ENCODE measurements around the gene AUNIP. TPM values are rescaled to one million over a fixed set of nuclear protein-coding genes. Genes with fewer than 3 reads are reported as not detected.

The AUNIP gene
- total RNA-seq, 1 experiment from 2014 or later = 22.2 TPM

DNA sequence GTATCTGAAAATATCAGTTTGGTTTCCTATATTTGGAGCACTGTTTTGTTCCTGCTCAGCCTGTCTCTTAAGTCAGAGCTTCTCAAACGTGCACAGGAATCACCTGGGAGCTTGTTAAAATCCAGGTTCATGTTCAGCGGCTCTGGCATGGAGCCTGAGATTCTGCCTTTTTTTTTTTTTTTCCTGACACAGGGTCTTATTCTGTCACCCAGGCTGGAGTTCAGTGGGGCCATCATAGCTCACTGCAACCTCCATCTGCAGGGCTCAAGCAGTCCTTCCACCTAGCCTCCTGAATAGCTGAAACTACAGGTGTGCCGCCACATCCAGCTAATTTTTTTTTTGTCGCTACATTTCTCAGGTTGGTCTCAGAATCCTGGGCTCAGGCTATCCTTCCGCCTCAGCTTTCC is 71.5 kb downstream of the AUNIP start:
- no peaks in the 10 kb centered on the region for H3K9me3 Mint-ChIP-seq
- Histone ChIP-seq H3K79me1 (ENCODE audit: insufficient read depth, low read depth, low read length, poor library complexity, severe bottlenecking) (no peaks in the 10 kb centered on the region), H4K8ac (replicated peaks; ENCODE audit: insufficient read length, low read depth, low read length) (no peak overlapping the region), H3K4me1 (ENCODE audit: insufficient read depth, low read length) (no peaks in the 10 kb centered on the region), H2BK120ac (ENCODE audit: low read depth, low read length, poor library complexity, severe bottlenecking) (no peak overlapping the region), H3K27ac (ENCODE audit: insufficient read length, low read depth, low read length) (no peak overlapping the region), H4K5ac (ENCODE audit: insufficient read length, low read depth, low read length) (no peak overlapping the region), H2BK15ac (ENCODE audit: low read depth, low read length) (no peak overlapping the region), H3K9ac (ENCODE audit: extremely low read depth, insufficient read length, low read length) (no peak overlapping the region), H2BK20ac (ENCODE audit: low read depth, low read length, poor library complexity, severe bottlenecking) (no peak overlapping the region), H3K79me2 (ENCODE audit: insufficient read depth, low read length) (no peaks in the 10 kb centered on the region), H3K56ac (ENCODE audit: insufficient read length, low read depth, low read length) (no peak overlapping the region), H3T11ph (ENCODE audit: low read length) (no peak overlapping the region), H4K20me1 (ENCODE audit: control insufficient read depth, insufficient read depth, insufficient read length) (no peaks in the 10 kb centered on the region), H3K4me2 (ENCODE audit: insufficient read depth, insufficient read length, low read length) (no peak overlapping the region), H3K23me2 (ENCODE audit: insufficient read length, low read depth, low read length, poor library complexity, severe bottlenecking) (no peaks in the 10 kb centered on the region), H2AFZ (ENCODE audit: low read length) (no peak overlapping the region), H2BK12ac (ENCODE audit: insufficient read length, low read depth, low read length) (no peak overlapping the region), H3K14ac (ENCODE audit: insufficient read depth, low read length) (no peak overlapping the region; the same call in 1 of the 2 replicates), H3K27me3 (ENCODE audit: insufficient read depth, low read length) (no peaks in the 10 kb centered on the region), H3K4ac (ENCODE audit: low read depth, low read length) (no peak overlapping the region), H3K23ac (ENCODE audit: insufficient read length, low read depth, low read length) (no peak overlapping the region), H2AK5ac (ENCODE audit: insufficient read length, low read length) (no peak overlapping the region), H3K9me3 (ENCODE audit: control insufficient read depth, low read depth, low read length) (no peaks in the 10 kb centered on the region), H4K91ac (ENCODE audit: insufficient read length, low read depth, low read length) (no peak overlapping the region), H2BK5ac (ENCODE audit: insufficient read length, low read length) (no peak overlapping the region), H3K18ac (ENCODE audit: insufficient read length, low read depth, low read length) (no peak overlapping the region)
- TF ChIP-seq, protein P1, sequence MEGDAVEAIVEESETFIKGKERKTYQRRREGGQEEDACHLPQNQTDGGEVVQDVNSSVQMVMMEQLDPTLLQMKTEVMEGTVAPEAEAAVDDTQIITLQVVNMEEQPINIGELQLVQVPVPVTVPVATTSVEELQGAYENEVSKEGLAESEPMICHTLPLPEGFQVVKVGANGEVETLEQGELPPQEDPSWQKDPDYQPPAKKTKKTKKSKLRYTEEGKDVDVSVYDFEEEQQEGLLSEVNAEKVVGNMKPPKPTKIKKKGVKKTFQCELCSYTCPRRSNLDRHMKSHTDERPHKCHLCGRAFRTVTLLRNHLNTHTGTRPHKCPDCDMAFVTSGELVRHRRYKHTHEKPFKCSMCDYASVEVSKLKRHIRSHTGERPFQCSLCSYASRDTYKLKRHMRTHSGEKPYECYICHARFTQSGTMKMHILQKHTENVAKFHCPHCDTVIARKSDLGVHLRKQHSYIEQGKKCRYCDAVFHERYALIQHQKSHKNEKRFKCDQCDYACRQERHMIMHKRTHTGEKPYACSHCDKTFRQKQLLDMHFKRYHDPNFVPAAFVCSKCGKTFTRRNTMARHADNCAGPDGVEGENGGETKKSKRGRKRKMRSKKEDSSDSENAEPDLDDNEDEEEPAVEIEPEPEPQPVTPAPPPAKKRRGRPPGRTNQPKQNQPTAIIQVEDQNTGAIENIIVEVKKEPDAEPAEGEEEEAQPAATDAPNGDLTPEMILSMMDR (conservative IDR thresholded peaks at IDR 0.05) = no peak
- no peaks in the 10 kb centered on the region; the same call in 1 of the 2 replicates for H3K27me3 Mint-ChIP-seq (ENCODE audit: low read depth)
- no CpG with 5 or more reads among the region's 5 CpGs for WGBS (ENCODE audit: extremely low coverage, insufficient read length, low lambda C conversion rate)
- DNase-seq = no peak
- H3K36me3 Mint-ChIP-seq (ENCODE audit: insufficient read depth in 1 of 3, low read depth in 3 of 3) = peaks cover 0 to 2% (median 1%) of the 10 kb centered on the region in 3 experiments; a peak in 1 of 7 replicates
- no peak overlapping the region for H3K27ac Mint-ChIP-seq
- no peak overlapping the region for H3K4me3 Mint-ChIP-seq
- peaks cover 17 to 20% of the 10 kb centered on the region in 2 experiments for H3K4me1 Mint-ChIP-seq

All from H9 (cell line).